ENCODE results near the gene ATP11C. TPM values are rescaled to one million over a fixed set of nuclear protein-coding genes. Genes with fewer than 3 reads are reported as not detected.

Gene ATP11C
- total RNA-seq, 1 experiment from 2014 or later, result 19.0 TPM

GRCh38 chrX:139903210-139903609, 29.6 kb downstream of the ATP11C start:
- BruUV-seq (replicated peaks), result no TSS peak
- H3K27ac Mint-ChIP-seq (ENCODE audit: low read depth, unreplicated experiment), result no peak overlapping the region
- H3K9me3 Mint-ChIP-seq (ENCODE audit: unreplicated experiment), result no peaks in the 10 kb centered on the region
- intact Hi-C loops (cut with micrococcal nuclease), result no loop called here
- H3K4me1 Mint-ChIP-seq (ENCODE audit: insufficient read depth, unreplicated experiment), result no peaks in the 10 kb centered on the region
- ChIA-PET POLR2A (no interaction called here), CTCF (interaction anchor here (1.0 kb wide), 1 partner anchor 9 kb away, joined by 3 read pairs; no protein-coding TSS in a partner anchor)
- no peak for DNase-seq (ENCODE audit: unreplicated experiment)
- H3K27me3 Mint-ChIP-seq (ENCODE audit: insufficient read depth, unreplicated experiment), result no peaks in the 10 kb centered on the region
- TF ChIP-seq, protein P1, sequence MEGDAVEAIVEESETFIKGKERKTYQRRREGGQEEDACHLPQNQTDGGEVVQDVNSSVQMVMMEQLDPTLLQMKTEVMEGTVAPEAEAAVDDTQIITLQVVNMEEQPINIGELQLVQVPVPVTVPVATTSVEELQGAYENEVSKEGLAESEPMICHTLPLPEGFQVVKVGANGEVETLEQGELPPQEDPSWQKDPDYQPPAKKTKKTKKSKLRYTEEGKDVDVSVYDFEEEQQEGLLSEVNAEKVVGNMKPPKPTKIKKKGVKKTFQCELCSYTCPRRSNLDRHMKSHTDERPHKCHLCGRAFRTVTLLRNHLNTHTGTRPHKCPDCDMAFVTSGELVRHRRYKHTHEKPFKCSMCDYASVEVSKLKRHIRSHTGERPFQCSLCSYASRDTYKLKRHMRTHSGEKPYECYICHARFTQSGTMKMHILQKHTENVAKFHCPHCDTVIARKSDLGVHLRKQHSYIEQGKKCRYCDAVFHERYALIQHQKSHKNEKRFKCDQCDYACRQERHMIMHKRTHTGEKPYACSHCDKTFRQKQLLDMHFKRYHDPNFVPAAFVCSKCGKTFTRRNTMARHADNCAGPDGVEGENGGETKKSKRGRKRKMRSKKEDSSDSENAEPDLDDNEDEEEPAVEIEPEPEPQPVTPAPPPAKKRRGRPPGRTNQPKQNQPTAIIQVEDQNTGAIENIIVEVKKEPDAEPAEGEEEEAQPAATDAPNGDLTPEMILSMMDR (IDR thresholded peaks at IDR 0.05; ENCODE audit: unreplicated experiment), result no peak
- no peak overlapping the region for H3K4me3 Mint-ChIP-seq (ENCODE audit: unreplicated experiment)
- H3K36me3 Mint-ChIP-seq (ENCODE audit: insufficient read depth, unreplicated experiment), result no peaks in the 10 kb centered on the region

DNA sequence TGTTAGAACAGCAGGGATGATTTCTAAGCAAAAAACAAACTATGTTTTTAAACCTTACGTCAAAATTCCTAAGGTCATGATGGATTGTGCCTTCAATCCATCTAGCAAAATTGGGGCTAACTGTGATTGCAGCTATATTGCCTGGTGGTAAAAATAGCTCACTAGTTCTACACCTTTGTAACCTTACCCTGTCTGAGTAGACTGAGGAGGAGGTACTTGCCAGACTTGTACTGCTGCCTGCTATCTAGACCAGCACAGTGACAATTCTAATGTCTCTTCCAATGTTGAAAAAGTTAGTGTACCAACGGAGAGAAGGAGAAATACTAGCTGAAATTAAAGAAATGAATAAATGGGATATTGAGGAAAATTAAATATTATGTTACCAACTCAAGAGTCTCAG, 30.3 kb downstream of the ATP11C start:
- intact Hi-C loops (cut with micrococcal nuclease), result no loop called here
- Mint-ChIP-seq H3K9me3 (ENCODE audit: unreplicated experiment) (no peaks in the 10 kb centered on the region), H3K27me3 (ENCODE audit: insufficient read depth, unreplicated experiment) (no peaks in the 10 kb centered on the region), H3K36me3 (ENCODE audit: insufficient read depth, unreplicated experiment) (no peaks in the 10 kb centered on the region), H3K4me3 (ENCODE audit: unreplicated experiment) (no peak overlapping the region), H3K4me1 (ENCODE audit: insufficient read depth, unreplicated experiment) (no peaks in the 10 kb centered on the region), H3K27ac (ENCODE audit: low read depth, unreplicated experiment) (no peak overlapping the region)
- CTCF ChIA-PET, result interaction anchor here (1.0 kb wide), 1 partner anchor 9 kb away, joined by 3 read pairs; no protein-coding TSS in a partner anchor
- BruUV-seq (replicated peaks), result no TSS peak
- POLR2A ChIA-PET, result no interaction called here
- TF ChIP-seq, protein P1 (IDR thresholded peaks at IDR 0.05; ENCODE audit: unreplicated experiment), result no peak
- DNase-seq (ENCODE audit: unreplicated experiment), result no peak

DNA sequence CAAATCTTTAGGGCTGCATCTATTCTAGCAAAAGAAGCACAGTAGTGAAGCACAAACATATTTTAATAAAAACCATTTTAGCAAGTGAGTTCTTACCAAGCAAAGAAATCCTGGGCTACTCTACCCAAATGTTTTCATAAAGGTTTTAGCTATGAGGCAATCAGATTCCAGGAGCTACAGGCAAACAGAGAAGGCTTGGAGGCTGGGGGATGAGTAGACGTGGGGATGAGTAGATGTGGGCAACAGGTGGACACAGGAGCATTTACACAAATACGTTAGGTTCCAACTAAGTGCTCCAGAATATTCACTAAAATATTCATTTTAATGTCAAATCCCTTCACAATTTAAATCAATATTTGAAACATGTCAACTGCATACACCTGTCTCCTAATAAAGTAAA, 34.5 kb downstream of the ATP11C start:
- no peak overlapping the region for H3K27ac Mint-ChIP-seq (ENCODE audit: low read depth, unreplicated experiment)
- ChIA-PET POLR2A (no interaction called here), CTCF (interaction anchor here (1.2 kb wide), 1 partner anchor 66 kb away, joined by 3 read pairs; no protein-coding TSS in a partner anchor)
- H3K36me3 Mint-ChIP-seq (ENCODE audit: insufficient read depth, unreplicated experiment), result peaks cover 8% of the 10 kb centered on the region
- H3K4me1 Mint-ChIP-seq (ENCODE audit: insufficient read depth, unreplicated experiment), result no peaks in the 10 kb centered on the region
- H3K9me3 Mint-ChIP-seq (ENCODE audit: unreplicated experiment), result peaks cover 7% of the 10 kb centered on the region
- no TSS peak for BruUV-seq (replicated peaks)
- DNase-seq (ENCODE audit: unreplicated experiment), result no peak
- TF ChIP-seq, protein P1 (IDR thresholded peaks at IDR 0.05; ENCODE audit: unreplicated experiment), result no peak
- no peaks in the 10 kb centered on the region for H3K27me3 Mint-ChIP-seq (ENCODE audit: insufficient read depth, unreplicated experiment)
- no peak overlapping the region for H3K4me3 Mint-ChIP-seq (ENCODE audit: unreplicated experiment)
- intact Hi-C loops (cut with micrococcal nuclease), result no loop called here

DNA sequence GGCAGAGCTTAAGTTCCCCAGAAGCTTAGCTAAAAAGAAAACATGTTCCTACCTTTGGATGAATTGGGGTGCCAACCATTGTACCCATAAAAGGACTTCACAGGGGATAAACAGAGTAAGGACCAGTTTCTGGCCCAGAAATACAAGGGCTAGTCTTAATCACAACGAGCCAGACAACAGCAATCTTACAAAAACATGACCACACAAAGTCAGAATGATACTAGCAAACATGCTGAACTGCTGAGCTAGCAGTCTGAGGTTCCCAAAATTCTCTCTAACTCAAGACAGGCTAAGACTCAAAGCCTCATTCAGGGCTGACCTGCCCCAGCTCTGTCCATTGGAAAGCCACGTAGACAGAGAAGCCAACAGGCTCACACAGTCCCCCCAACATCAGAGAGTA, 40.3 kb downstream of the ATP11C start:
- H3K27ac Mint-ChIP-seq (ENCODE audit: low read depth, unreplicated experiment), result no peak overlapping the region
- H3K27me3 Mint-ChIP-seq (ENCODE audit: insufficient read depth, unreplicated experiment), result no peaks in the 10 kb centered on the region
- intact Hi-C loops (cut with micrococcal nuclease), result no loop called here
- peaks cover 8% of the 10 kb centered on the region for H3K36me3 Mint-ChIP-seq (ENCODE audit: insufficient read depth, unreplicated experiment)
- POLR2A ChIA-PET, result no interaction called here
- H3K4me3 Mint-ChIP-seq (ENCODE audit: unreplicated experiment), result no peak overlapping the region
- TF ChIP-seq, protein P1 (IDR thresholded peaks at IDR 0.05; ENCODE audit: unreplicated experiment), result no peak
- BruUV-seq (replicated peaks), result no TSS peak
- peaks cover 5% of the 10 kb centered on the region for H3K4me1 Mint-ChIP-seq (ENCODE audit: insufficient read depth, unreplicated experiment)
- DNase-seq (ENCODE audit: unreplicated experiment), result no peak
- CTCF ChIA-PET, result interaction anchor here (0.7 kb wide), 1 partner anchor 33 kb away, joined by 3 read pairs; no protein-coding TSS in a partner anchor
- peaks cover 7% of the 10 kb centered on the region for H3K9me3 Mint-ChIP-seq (ENCODE audit: unreplicated experiment)

All from MCF 10A (cell line).